Mucosa of rectum (tissue), 2 donors: ENCODE data around the gene TGM1.
A peak's percentile ranks its signal among the peaks of the same experiment; 100 is the strongest.

Experiments used
- H3K27ac ChIP-seq, 2 donors: one replicate each; pipeline ENCODE4 v1.7.0; 2013; ENCODE audit warnings: inconsistent platforms in 2 of 2, low read depth in 2 of 2, low read length in 2 of 2
- H3K27me3 ChIP-seq, 2 donors: one replicate each; pipeline ENCODE4 v1.7.0; 2013; ENCODE audit warnings: low read length in 2 of 2; ENCODE audit not compliant: control insufficient read depth in 2 of 2, insufficient read depth in 2 of 2
- H3K36me3 ChIP-seq, 2 donors: one replicate each; pipeline ENCODE4 v1.7.0; 2013; ENCODE audit warnings: low read length in 2 of 2; ENCODE audit not compliant: control insufficient read depth in 2 of 2, insufficient read depth in 2 of 2
- H3K4me1 ChIP-seq, 2 donors: one replicate each; pipeline ENCODE4 v1.7.0; 2013; ENCODE audit warnings: low read length in 2 of 2, mild to moderate bottlenecking in 1 of 2; ENCODE audit not compliant: control insufficient read depth in 2 of 2, insufficient read depth in 2 of 2
- H3K4me3 ChIP-seq, 2 donors: one replicate each; pipeline ENCODE4 v1.7.0; 2013; ENCODE audit warnings: low read length in 2 of 2
- H3K9ac ChIP-seq, 2 donors: one replicate each; pipeline ENCODE4 v1.7.0; 2013; ENCODE audit warnings: low read length in 2 of 2, low read depth in 1 of 2, mild to moderate bottlenecking in 1 of 2
- H3K9me3 ChIP-seq, 2 donors: one replicate each; pipeline ENCODE4 v1.7.0; 2013; ENCODE audit warnings: low read length in 2 of 2; ENCODE audit not compliant: control insufficient read depth in 2 of 2
- donor health status: healthy.
- donor health status: Normal muscosa, but diverticular disease.

Gene TGM1

GRCh38 chr14:24279301-24280186, 16.6 kb upstream of the TGM1 start:
- H3K9me3 ChIP-seq = no peaks in the 10 kb centered on the region
- H3K4me1 ChIP-seq = peaks cover 0 to 8% of the 10 kb centered on the region in 2 donors
- no peak overlapping the region for H3K27ac ChIP-seq
- H3K36me3 ChIP-seq = no peaks in the 10 kb centered on the region
- no peaks in the 10 kb centered on the region for H3K27me3 ChIP-seq
- H3K9ac ChIP-seq = no peak overlapping the region
- H3K4me3 ChIP-seq = no peak overlapping the region

GRCh38 chr14:24278424-24278823, 15.4 kb upstream of the TGM1 start:
- peaks cover 0 to 8% of the 10 kb centered on the region in 2 donors for H3K4me1 ChIP-seq
- H3K27ac ChIP-seq = no peak overlapping the region

GRCh38 chr14:24277606-24278321, 14.8 kb upstream of the TGM1 start:
- no peaks in the 10 kb centered on the region for H3K36me3 ChIP-seq

More at GRCh38 chr14:24278424-24278823, 15.4 kb upstream of the TGM1 start:
- H3K9ac ChIP-seq = no peak overlapping the region
- no peaks in the 10 kb centered on the region for H3K27me3 ChIP-seq
- H3K4me3 ChIP-seq = no peak overlapping the region
- no peaks in the 10 kb centered on the region for H3K36me3 ChIP-seq
- no peaks in the 10 kb centered on the region for H3K9me3 ChIP-seq

GRCh38 chr14:24277071-24277470, 14.1 kb upstream of the TGM1 start:
- H3K9me3 ChIP-seq = no peaks in the 10 kb centered on the region
- no peaks in the 10 kb centered on the region for H3K27me3 ChIP-seq
- no peak overlapping the region for H3K4me3 ChIP-seq
- H3K9ac ChIP-seq = no peak overlapping the region
- no peaks in the 10 kb centered on the region for H3K36me3 ChIP-seq
- H3K27ac ChIP-seq = no peak overlapping the region
- H3K4me1 ChIP-seq = peaks cover under 1 to 8% of the 10 kb centered on the region in 2 donors

More at GRCh38 chr14:24277606-24278321, 14.8 kb upstream of the TGM1 start:
- Histone ChIP-seq H3K27ac (no peak overlapping the region), H3K27me3 (no peaks in the 10 kb centered on the region), H3K9ac (no peak overlapping the region), H3K9me3 (no peaks in the 10 kb centered on the region), H3K4me1 (peaks cover 0 to 8% of the 10 kb centered on the region in 2 donors), H3K4me3 (no peak overlapping the region)

- Histone ChIP-seq H3K9me3 (no peaks in the 10 kb centered on the region), H3K9ac (peak overlapping the region in 1 of 2 donors; percentile 10), H3K4me3 (no peak overlapping the region), H3K27me3 (no peaks in the 10 kb centered on the region), H3K36me3 (peaks cover 3 to 4% of the 10 kb centered on the region in 2 donors), H3K27ac (peak overlapping the region in 1 of 2 donors; percentile 17), H3K4me1 (peaks cover 10 to 13% of the 10 kb centered on the region in 2 donors)
Observed at GRCh38 chr14:24274101-24274543, 11.1 kb upstream of the TGM1 start.

GRCh38 chr14:24273422-24273998, 10.5 kb upstream of the TGM1 start:
- Histone ChIP-seq H3K27me3 (no peaks in the 10 kb centered on the region), H3K4me1 (peaks cover 10 to 13% of the 10 kb centered on the region in 2 donors), H3K9me3 (no peaks in the 10 kb centered on the region), H3K4me3 (no peak overlapping the region), H3K9ac (no peak overlapping the region), H3K36me3 (peaks cover 9 to 10% of the 10 kb centered on the region in 2 donors), H3K27ac (peak overlapping the region in 1 of 2 donors; percentile 17)

GRCh38 chr14:24272467-24272866, 9.5 kb upstream of the TGM1 start:
- no peak overlapping the region for H3K4me3 ChIP-seq
- H3K9me3 ChIP-seq = no peaks in the 10 kb centered on the region
- no peak overlapping the region for H3K9ac ChIP-seq
- H3K27ac ChIP-seq = no peak overlapping the region
- H3K36me3 ChIP-seq = peaks cover 11 to 14% of the 10 kb centered on the region in 2 donors
- peaks cover 8 to 10% of the 10 kb centered on the region in 2 donors for H3K4me1 ChIP-seq
- no peaks in the 10 kb centered on the region for H3K27me3 ChIP-seq

- peaks cover 18 to 20% of the 10 kb centered on the region in 2 donors for H3K36me3 ChIP-seq
- no peaks in the 10 kb centered on the region for H3K9me3 ChIP-seq
- H3K4me1 ChIP-seq = peaks cover 5 to 10% of the 10 kb centered on the region in 2 donors
- peak overlapping the region; percentile 95 to 97 for H3K9ac ChIP-seq
- H3K27ac ChIP-seq = peak overlapping the region; percentile 97 to 98
- peak overlapping the region; percentile 95 to 98 for H3K4me3 ChIP-seq
- H3K27me3 ChIP-seq = no peaks in the 10 kb centered on the region
Observed at GRCh38 chr14:24271834-24272263, 8.9 kb upstream of the TGM1 start.

- no peaks in the 10 kb centered on the region for H3K27me3 ChIP-seq
- peak within 1 kb of the TSS; percentile 95 to 98 for H3K4me3 ChIP-seq
- peak within 1 kb of the TSS; percentile 97 to 98 for H3K27ac ChIP-seq
Observed at GRCh38 chr14:24271134-24271833, 8.3 kb upstream of the TGM1 start, which contains the start of gene RABGGTA. TSS of gene RABGGTA (minus strand) at chr14:24271597. CDS start at chr14:24271115, 482 bp downstream.

More at GRCh38 chr14:24271134-24271833, 8.3 kb upstream of the TGM1 start, which contains the start of gene RABGGTA:
- Histone ChIP-seq H3K9ac (peak within 1 kb of the TSS; percentile 95 to 97), H3K9me3 (no peaks in the 10 kb centered on the region), H3K36me3 (peaks cover 23 to 26% of the 10 kb centered on the region in 2 donors), H3K4me1 (peaks cover 5 to 10% of the 10 kb centered on the region in 2 donors)
